ENCODE measurements around the gene PTPRN2.
"Not testable (repeated sequence)": the region's sequence is repeated elsewhere in the genome, so short reads cannot be mapped to it uniquely, and the experiment has no call there.

PTPRN2 gene

DNA sequence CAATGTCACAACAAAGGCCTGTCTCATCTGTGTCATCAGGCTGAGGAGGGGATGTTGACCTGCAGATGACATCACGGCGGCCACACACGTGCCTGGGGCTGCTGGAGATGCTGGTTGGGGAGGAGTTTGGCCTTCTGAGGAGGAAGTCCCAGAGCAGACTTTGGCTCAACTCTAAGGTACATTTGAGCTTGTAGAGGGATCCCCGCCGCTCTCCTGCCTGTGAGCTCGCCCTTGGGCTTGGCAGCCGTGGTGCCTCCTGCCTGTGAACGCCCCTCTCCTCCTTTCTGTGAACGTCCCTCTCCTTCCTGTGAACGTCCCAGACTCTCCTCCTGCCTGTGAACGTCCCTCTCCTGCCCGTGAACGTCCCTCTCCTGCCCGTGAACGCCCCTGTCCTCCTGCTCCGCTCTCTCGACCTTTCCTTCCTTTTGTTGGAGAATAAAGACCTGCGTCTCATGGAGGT lies 1074.4 kb downstream of the PTPRN2 start:
- no peak for DNase-seq (ENCODE audit: low read depth)

DNA sequence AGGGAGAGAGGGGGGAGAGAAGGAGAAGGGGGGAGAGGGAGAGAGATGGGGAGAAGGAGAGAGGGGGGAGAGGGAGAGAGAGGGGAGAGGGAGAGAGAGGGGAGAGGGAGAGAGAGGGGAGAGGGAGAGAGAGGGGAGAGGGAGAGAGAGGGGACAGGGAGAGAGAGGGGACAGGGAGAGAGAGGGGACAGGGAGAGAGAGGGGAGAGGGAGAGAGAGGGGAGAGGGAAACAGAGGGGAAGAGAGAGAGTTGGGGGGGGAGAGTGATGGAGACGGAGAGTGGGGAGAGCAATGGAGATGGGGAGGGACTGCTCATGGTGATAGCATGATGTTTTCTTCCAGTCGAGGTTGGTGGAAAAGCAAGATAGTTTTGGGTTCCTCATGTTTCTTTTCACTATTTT lies 1078.4 kb downstream of the PTPRN2 start:
- DNase-seq (ENCODE audit: low read depth), result no peak

DNA sequence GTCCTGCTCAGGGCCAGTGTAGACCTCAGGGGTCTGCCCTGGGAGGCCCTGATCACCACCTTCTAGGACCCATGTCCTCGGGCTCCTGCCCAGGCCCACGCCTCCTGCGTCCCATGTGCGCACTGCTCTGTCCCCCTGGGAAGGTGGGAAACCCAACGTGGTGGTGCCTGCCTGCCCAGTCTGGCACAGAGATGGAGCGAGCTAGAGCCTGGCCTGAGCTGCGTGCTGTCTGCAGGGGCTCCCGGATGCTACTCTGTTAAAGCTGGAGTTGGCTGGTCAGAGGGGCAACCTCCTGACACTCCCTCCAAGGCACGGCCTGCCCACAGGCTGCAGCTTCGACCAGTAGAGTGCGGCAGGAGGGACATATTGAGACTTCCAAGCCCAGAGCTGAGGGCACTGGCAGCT lies 1079.1 kb downstream of the PTPRN2 start:
- no peak for DNase-seq (ENCODE audit: low read depth)

DNA sequence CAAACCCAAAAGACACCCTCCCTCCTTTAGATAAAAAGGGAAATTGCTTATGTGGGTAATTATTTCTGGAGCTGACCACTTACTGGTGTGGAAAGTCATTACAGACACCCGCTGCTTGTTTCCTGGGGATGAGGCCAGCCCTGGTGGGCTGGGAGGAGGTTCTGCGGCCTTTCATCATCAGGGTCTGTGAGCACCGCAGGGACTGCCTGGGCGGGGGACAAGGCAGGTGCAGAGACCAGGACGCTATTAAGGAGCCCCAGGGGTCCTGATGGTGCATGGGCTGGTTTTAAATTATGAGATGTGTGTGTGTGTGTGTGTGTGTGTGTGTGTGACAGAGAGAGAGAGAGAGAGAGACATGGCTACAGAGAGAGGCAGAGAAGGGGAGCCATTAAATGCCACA lies 1079.6 kb downstream of the PTPRN2 start:
- DNase-seq (ENCODE audit: low read depth), result no peak

DNA sequence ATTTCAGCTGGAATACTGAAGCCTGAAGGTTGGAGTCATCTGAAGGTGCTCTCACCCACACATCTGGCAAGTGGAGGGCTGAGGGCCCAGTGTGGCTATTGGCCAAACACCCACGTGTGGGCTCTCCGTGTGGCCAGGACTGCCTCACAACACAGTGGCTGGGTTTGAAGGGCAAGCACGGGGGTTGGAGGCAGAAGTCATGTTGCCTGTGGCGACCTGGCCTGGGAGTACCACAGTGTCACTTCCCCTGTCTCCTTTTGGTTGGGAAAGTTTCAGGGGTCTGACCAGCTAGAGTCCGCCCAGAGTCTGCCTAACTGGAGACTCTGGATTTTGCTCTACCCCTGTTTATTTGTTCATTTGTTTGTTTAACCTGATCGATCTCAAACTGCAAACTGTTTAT lies 1081.4 kb downstream of the PTPRN2 start:
- no peak for DNase-seq (ENCODE audit: low read depth)

DNA sequence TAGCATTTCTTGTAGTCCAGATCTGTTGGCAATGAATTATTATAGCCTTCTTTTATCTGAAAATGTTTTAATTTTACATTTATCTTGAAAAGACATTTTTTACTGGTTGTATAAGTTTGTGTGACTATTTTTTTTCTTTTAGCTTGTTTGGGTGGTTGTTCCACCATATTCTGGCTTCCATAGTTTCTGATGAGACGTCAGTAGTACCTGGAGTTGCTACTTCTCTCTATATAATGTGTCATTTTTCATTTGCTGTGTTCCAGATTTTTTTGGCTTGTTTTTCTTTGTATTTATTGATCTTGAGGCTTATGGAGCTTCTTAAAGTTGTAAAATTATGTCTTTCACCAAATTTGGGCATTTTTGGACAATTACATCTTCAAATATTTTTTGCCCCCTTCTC lies 1082.0 kb downstream of the PTPRN2 start:
- DNase-seq (ENCODE audit: low read depth), result no peak

DNA sequence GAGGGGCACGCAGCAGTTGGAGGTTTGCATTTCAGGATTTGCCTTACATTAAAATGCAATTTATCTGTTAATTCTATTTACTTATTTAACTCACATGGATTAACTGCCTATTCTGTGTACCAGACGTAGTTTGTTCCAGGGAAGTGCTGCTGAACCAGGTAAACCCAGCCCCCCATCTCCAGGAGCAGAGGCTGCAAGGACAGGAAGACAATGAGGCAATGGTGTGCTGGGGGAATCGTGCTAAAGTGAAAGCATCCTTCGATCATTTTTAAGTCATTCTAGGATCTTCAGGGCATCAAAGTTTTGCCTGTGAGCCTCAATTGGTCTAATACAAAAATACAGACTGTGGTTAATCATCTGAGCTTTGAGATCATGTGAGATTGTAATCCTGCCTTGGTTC lies 1084.4 kb downstream of the PTPRN2 start:
- no peak for DNase-seq (ENCODE audit: low read depth)

DNA sequence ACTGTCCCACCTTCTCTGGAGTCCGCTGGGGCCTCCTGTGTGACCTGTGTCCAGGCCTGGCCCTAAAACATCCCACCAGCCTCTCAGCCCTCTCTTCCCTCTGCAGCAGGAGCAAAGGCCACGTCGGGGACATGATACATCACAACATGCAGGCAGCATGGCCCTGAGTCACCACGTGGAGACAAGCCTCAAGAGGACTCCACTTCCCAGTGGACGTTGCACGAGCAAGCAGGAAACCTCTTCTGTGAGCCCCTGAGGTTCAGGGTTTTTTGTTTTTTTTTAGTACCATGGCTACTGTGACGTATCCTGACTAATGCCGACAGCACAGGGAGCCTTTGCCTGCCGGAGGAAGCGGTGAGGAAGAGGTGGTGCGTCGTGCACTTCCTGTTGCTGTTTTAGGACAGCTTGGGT lies 1084.9 kb downstream of the PTPRN2 start:
- DNase-seq (ENCODE audit: low read depth), result no peak

DNA sequence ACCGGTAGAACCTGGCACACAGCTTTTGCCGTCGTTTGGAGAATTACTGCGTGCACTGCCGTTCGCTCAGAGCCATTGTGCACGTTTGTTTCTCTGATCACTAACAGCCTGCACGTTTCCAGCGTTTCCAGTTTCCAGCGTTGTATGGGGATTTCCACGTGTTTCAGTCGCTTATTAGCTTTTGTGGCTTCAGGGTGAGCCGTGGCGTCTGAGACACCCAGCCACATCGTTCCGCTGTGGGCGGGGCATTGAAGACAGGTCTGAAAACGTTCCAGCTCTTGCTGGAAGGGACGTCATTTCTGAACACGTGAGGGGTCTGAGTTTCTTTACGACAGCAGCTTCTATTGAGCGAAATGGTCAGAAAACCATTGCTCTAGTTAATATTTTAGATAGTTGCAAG lies 1086.0 kb downstream of the PTPRN2 start:
- DNase-seq (ENCODE audit: low read depth), result no peak

DNA sequence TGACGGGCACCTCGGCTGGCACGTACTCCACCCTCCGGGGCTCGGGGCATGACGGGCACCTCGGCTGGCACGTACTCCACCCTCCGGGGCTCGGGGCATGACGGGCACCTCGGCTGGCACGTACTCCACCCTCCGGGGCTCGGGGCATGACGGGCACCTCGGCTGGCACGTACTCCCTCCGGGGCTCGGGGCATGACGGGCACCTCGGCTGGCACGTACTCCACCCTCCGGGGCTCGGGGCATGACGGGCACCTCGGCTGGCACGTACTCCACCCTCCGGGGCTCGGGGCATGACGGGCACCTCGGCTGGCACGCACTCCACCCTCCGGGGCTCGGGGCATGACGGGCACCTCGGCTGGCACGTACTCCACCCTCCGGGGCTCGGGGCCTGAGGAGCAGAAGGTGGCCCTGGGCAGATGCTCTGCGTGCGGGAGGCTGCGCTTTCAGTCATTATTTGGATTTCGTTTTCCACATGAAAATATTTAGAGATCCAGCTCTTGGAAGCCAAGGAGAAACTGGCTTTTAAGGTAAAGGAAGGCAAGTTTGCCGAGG lies 1086.6 kb downstream of the PTPRN2 start:
- DNase-seq (ENCODE audit: low read depth), result not testable (repeated sequence)

DNA sequence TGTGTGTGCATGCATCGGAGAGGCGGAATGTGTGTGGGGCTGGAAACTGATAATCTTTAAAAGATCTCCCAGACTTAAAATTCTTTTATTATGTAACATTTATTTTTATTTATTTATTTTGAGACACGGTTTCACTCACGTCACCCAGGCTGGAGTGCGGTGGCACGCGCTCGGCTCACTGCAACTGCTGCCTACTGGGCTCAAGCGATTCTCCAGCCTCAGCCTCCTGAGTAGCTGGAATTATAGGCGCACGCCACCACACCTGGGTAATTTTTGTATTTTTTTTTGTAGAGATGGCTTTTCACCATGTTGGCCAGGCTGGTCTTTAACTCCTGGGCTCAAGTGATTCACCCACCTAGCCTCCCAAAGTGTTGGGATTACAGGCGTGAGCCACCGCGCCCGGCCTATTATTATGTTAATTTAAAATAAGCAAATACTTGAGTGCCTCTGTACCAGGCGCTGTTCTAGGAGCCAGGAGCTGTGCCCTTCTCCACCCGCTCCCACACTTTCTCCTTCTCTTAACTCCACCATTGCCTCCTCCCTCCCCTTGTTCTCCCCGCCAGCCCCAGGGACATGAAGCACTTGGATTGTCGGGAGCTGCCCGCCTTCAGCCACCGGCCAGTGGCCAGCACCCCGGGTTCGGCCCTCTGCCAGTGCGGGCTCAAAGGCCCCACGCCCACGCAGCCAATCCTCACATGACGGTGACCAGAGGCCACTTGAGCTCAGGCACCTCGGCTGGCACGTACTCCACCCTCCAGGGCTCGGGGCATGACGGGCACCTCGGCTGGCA lies 1087.3 kb downstream of the PTPRN2 start:
- DNase-seq (ENCODE audit: low read depth), result no peak

DNA sequence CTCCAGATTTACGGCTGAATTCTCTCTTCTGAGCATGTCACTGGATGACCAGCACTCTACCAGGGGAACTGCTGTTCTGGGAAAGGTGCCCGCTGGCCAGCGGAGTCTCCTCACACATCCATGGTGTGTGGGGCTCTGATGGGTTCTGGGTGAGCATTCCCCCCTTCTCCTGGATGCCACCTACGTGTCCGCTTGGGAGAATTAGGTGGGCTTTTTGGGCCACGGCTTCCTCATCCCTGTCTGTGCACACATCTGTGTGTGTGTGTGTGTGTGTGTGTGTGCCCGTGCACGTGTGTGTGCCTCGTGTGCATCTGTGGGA lies 1087.8 kb downstream of the PTPRN2 start:
- DNase-seq (ENCODE audit: low read depth), result no peak

DNA sequence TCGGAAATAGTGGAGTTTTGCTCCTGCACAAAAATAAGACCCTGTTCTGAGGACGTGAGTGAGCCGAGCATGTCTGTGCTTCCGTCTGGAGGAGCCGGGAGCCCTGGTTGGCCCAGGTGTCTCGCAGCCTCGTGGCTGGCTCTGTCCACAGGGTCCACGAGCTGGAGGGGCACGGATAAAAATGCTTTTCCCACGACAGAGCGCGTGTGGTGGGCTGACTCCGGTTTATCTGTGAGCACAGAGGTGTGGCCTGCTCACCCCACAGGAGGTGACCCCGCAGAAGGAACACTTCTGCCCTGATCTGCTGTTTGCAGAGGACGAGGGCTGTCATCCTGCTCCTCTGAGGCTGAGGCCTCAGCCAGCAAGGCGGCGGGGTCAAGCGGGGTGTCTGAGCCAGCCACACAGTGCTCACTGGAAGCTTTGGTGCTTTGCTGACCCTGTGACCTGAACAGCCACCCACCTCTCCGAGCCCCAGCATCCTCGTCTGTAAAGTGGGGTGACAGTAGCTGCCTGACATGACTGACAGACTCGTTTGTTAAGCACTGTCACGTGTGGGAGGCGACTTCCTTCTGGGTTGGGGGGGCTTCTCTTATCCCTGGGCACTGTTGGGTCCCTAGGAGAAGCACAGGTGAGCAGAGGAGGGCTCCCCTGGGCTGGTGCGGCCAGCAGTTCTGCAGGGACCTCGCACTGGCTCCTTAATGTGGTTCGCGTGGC lies 1088.3 kb downstream of the PTPRN2 start:
- no peak for DNase-seq (ENCODE audit: low read depth)

DNA sequence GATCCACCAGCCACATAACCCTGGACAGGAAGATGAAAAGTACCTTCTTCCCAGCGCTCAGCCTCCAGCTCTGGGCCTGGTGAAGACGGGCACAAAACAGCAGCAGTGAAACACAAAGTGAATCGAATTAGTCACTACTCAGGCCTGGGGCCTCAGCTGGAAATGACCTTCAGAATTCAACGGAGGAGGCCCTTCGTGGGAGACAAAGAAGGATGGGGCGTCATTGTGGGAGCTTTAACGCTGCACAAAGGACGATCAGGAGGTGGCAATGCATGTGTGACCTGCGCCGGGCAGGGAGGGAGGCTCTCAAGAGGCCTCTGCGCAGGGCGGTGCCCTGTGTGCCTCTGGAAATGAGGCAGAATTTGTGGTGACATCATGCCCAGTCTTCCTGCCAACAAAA lies 1089.0 kb downstream of the PTPRN2 start:
- no peak for DNase-seq (ENCODE audit: low read depth)

DNA sequence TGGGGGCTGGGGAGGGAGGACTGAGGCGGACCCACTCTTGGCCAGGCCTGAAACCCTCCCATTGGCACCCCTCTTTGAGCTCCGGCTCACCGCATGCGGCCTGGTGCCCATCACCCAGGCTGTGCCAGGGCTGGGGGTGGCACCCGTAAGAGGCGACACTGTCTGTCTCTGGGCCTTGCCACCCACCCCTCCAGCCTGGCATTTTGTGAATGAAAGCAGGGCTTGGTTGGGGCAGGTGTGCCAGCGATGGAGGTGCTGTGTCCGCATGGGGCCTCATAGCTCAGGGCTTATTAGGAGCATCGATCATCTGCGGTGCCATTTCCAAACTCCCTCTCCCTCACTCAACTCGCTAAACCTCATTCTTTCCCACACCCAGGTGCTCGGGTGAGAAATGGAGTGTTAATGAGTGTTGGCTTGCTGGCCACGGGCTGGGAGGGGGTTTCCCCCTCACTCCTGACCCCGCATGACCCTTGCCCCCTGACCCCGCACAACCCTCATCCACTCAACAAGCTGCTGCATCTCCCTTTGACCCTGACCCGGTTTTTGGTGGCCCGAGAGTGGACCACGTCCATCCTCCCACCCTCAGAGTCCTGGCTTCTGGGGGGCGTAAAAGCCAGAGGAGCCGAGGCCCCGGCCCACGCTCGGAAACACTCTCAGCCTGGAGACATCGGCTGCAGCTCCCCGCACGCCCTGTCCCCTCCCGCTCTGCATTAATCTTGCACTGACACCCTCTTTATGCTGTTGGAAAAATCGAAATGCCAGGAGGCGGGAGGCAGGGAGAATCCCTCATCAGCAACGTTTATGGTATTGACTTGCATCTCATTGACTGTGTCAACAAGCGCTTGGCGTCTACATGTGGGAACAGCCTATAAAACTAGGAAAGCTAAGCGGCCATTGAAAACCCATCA lies 1089.6 kb downstream of the PTPRN2 start:
- no peak for DNase-seq (ENCODE audit: low read depth)

DNA sequence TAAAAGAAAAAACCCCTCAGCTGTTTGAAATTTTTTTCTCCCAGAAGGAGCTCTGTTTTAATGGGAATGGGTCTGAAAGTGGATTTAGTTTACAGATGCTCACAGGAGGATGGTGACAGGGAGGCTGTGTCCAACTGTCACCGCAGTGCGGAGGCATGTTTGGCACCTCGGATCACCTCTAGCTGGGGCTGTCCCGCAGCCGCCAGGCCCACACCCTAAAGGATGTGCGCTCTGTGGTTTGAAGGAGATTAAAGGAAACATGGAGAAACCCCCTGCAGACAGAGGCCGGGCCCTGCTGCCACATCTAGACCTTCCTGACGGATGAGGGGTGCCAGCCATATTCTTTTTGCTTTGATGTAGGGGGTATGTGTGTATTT lies 1090.3 kb downstream of the PTPRN2 start:
- no peak for DNase-seq (ENCODE audit: low read depth)

DNA sequence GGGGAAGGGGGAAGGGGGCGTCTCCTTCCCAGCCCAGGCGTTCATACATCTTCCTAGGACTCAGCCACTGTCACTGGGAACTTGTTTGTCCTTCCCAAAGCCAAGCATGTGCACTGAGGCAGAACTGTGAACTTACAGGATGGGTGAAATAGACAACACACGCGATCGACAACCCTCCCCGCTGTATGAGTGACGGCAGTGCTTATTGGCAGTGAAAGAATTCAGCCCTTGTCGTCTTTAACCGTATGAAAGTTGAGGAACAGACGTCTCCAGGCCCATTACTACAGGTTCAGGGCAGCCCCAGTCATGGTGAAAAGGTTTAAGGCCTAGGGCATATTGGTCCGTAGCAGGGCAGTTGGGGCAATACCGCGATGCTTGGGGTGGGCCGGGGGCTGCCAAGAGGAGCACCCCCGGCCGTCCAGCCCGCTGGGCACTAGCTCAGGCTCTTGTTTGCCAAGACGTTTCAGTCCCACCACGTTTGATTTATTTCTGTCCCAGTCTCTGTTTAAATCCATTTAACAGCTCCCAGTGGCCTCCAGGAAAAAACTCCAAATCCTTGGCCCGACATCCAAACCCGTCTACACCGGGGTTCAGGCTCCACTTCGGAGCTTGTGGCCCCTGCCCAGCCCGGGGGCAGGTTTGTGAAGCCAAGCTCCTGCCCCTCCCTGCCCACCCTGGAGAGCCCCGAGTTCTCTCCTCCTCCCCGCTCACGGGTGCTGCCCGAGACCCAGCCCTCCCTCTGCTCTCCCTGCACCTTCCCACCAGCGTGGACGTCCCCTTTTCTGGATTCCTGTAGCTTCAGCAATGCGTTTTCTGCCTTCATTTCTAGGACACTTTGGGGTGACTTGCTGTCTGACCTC lies 1091.0 kb downstream of the PTPRN2 start:
- no peak for DNase-seq (ENCODE audit: low read depth)

DNA sequence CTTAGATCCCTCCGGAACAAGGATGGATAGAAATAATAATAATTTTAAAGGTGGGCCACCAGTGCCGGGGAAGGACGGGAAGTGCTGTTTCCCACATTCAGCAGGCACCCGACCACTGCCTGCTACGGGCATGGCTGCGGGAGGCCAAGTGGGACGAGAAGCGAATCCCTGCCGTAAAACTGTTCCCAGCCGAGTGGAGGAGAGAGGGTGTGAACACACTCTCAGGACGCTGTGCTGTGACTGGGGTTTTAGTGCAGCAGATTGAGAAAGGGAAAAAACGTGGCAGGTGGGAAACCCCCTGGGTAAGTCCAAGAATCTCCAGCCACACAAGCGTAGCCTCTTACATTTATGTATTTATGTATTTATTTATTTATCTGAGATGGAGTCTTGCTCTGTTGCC lies 1092.0 kb downstream of the PTPRN2 start:
- no peak for DNase-seq (ENCODE audit: low read depth)

DNA sequence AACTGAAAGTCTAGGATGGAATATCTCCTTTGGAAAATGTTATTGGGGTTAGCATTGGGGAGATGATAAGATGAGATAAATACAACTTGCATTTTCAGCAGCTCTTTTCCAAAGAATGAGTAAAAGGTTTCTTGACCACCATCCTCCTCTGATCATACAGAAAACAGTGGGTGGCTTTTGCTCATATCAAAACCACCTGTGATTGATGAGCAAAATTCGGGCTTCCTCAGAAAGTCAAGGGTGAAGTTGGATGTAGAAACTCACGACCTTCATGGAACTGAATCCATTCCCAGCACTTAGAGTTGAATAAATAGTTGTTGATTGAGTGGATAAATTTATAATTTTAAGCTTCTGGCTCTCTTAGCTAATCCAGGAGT lies 1092.5 kb downstream of the PTPRN2 start:
- DNase-seq (ENCODE audit: low read depth), result no peak

DNA sequence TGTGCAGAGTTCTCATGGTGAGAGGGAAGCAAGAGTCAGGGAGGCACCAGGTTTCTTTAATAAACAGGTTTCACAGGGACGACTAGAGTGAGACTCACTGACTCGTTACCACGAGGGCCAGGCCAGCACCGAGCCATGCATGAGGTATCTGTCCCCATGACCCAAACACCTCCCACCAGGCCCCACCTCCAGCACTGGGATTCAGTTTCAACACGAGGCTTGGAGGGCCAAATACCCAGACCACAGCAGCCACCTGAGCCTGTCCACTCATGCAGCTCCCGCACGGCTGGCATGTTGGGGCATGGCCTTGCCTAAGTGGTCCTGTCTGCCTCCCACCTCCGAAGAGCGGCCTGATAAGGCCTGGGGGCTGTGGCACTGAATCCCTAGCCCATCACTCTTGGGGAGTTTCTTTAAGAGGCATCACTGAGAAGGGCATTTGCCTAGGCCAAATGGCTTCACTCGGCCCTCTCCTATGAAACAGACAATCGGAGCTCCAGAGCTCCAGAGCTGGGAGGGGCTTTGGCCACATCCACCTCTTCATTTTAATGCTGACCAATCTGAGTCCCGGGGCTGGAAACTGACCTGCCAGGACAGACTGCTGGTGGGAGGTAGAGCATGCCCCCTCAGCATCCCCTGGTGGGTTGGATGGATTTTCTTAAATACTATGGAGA lies 1093.0 kb downstream of the PTPRN2 start:
- no peak for DNase-seq (ENCODE audit: low read depth)

DNA sequence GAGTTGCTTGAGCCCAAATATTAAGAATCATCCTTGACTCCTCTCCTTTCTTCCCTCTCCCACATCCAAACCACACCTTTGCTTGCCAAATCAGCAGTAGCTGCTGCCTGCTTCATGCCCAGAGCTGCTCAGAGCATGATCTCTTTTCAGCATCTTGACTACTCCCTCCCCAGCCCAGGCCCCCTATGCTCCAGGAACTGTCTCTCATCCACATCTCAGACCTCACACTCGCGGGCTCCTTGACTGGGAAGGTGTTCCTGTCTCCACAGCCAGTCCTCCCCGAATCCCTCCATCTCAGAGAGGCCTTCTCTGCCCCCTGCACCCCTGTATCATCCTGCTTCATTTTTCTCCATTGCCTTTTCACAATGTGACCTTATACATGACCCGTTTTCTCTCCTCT lies 1093.8 kb downstream of the PTPRN2 start:
- DNase-seq (ENCODE audit: low read depth), result no peak
